GM04503 (cell line): ENCODE results near the gene CMC1.

Source experiments
- DNase-seq: peaks from one replicate; pipeline ENCODE4 v3.0.0-alpha.2; 2012; ENCODE audit warnings: low read depth

Gene CMC1

DNA sequence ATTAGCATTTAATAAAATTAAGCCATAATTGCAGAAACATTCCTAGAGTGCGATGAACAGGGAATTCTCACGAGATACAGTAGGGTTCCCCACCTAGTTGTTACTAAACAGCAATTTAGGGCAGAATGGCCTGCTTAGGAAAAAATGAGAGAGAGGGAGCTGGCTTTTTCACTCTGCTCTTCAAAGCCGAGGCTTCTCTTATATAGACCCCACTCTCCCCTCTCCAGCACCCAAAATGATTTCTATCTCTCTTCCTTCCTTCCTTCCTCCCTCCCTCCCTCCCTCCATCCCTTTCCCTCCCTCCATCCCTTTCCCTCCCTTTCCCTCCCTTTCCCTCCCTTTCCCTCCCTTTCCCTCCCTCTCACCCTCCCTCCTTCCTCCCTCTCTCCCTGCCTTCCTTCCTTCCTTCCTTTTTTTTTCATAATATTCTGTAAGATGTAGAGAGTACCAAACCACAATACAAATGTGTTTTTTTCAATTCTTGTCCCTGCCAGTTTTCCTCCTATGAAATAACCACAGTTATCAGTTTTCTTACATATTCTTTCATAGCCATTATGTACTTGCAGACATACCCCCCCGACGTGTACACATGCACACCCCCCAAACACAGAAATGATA is 59.0 kb downstream of the CMC1 start:
- no peak for DNase-seq

DNA sequence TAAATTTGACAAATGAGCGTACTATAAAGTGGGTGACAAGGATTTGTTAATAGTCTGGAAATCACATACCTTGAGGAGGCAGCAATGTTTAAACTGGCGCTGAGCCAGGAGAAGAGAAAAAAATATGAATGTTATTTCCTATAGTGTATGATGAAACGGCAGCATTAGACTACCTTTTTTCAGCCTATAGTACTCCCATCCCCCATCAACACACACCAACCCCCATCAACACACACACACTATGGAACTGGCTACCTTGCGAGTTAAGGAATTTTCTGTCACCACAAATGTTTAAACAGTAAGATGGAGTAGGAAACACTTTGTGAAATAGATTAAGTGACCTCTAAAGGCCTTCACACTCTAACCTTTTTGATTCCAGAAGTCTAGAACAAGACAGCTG is 60.3 kb downstream of the CMC1 start:
- DNase-seq = no peak

DNA sequence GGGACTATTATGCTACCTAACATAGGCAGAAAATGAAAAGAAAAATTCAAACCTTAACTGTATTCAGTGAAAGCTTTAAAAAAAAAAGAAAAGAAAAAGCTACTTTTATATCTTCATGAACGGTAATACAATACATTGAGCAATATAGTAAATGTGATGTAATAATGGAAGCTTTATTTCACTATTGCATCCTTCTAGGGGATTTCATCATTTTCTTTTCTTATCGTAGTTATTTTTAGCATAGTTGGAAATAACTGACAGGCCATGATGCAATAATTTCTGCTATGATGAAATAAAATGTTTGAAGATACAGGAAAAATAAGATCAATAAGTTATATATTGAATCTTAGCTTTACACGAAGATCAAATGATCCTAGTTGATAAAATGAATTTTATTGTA is 66.8 kb downstream of the CMC1 start:
- no peak for DNase-seq

DNA sequence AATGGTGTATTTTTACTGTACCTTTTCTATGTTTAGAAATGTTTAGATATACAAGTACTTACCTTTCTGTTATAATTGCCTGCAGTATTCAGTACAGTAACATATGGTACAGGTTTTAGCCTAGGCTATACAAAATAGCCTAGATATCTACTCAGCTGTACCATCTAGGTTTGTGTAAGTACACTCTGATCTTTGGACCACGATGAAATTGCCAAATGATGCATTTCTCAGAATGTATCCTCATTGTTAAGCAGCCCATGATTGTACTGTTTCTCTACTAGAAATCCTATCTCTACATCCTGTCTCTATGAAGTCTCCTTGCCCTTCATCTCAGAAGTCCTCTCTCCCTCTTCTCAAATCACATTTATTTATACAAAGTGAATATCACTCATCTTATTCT is 74.3 kb downstream of the CMC1 start:
- no peak for DNase-seq

DNA sequence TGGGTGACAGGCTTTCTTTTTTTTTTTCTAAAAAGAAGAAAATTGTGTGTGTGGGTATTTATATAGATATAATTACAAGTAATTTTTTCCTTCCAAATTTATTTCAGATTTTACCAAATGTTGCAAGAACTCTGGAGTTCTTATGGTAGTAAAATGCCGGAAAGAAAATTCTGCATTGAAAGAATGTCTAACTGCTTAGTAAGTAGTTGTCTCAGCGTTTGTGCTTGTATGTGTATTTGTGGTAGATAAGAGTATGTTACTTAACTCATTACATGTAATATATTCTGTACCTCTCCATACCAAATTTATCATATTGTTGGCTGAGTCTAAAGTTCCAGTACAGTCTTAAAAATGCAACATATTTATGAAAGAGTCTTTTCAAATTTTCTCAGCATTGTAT is 74.8 kb downstream of the CMC1 start:
- no peak for DNase-seq

DNA sequence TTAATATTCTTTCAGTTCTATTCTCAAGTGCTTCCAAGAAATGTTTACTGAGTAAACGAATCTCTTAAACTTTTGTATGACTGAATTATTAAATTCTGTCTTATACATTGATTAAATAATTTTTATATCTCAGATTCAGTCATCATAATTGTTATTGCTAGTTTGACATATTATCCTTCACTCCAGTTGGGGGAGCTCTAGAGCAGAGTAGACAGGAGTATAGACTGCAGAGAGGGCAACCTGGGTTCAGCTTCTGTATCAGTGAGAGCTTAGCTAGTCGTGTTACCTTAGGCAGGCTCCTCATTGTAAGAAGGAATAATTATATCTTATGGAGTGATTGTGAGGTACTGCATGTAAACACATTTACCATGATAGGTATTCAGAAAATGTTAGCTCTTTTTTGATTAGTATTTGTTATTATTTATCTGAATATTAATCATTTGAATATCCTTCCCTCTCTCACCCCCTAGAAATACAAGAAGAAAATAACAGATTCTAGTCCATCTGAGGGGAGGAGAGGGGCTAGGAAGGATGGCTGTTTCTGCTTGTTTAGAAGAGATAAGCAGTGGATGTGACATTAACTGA is 76.1 kb downstream of the CMC1 start:
- DNase-seq = no peak

DNA sequence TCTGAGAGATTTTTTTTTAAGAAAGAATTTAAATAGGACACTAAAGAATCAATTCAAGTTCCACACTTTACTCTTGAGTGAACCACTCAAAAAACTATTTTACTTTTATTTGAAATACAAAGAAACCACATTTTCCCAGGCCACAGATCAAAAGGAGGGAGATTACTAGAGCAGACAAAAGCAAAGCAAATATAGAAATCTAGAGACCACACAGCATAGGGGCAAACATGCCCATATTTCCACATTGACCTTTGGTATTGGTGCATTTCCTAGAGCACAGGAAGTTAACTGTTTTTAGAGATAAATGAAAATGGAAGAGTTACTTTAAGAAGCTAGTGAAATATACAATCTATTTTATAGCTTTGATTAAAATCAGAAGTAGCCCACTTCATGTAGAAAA is 79.6 kb downstream of the CMC1 start:
- DNase-seq = no peak

DNA sequence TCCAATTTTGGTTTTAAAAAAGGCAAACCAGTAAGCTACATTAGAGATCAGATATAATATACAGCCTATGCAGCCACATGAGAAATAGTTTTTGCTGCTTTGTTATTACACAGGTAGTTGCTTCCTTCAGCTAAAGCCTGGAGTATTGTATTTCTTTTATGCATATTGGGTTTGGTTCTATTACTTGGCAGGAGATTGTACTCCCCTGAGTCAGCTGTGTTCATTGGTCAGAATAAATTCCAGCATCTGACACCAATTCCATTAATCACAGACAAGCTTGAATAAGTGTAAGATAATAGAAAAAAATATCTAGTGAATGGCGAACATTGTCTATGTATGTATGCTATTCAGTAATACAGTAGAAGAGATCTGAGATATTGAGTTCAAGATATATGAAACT is 81.0 kb downstream of the CMC1 start:
- DNase-seq = no peak

DNA sequence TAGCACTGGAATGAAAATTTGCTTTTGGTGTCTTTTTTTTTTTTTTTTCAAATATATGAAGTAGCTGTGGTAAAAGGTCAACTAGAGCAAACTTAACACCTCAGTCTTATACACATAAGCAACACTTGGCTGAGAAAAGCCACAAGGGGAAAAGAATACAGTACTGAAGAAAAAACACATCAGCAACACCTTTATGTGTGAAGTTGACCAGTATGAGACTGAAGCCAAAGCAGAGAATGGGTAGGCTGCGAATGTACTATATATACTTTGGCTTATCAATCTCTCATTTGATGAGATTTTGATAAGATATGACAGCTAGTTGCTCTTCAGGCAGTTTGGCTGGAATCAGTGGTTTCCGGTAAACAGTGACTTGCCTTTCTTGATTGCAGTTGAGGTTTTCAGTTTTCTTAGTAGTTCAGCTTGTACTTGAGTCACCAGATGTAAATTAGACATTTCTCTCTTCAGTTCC is 85.1 kb downstream of the CMC1 start:
- no peak for DNase-seq

DNA sequence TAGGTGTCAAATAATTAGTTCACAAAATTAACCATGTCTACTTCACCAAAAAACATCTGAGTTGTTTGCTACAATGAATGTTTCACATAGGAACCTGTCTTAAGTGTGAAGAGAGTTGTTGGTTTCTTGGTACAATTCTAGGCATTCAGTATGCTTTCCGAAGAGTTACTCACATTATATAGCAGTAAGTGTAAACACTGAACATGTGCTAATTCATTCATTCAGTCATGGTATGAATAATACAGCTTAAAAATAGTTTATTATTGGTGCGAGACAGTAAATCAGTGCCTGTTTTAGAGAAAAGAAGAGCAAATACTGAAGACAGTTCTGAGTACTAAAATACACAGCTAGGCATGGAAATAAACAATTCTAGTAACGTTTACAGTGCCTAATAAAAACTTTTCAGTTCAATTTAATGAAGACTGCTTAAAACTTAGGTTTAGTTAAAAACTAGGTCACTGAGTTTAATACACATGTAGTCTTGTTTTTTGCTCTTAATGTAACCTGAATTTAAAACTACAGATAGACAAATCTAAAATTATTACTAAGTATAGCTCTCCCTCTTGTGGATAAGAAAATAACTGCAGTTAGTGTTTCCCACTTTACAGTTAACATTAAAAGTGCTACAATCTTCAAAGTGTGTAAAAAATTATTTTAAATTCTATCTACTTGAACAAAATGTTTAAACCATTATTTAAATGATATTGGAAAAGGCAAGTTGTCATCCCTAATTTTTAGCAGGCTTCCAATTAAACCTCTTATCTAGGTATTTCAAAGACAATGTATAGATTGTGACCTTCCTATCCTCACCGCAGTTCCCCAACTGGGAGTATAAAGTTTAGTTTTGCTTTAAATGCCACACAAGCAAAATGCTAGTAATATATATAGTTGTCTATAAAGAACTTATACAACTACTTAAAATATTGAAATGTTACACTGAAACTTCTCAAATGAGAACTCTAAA is 87.1 kb downstream of the CMC1 start:
- DNase-seq = no peak

DNA sequence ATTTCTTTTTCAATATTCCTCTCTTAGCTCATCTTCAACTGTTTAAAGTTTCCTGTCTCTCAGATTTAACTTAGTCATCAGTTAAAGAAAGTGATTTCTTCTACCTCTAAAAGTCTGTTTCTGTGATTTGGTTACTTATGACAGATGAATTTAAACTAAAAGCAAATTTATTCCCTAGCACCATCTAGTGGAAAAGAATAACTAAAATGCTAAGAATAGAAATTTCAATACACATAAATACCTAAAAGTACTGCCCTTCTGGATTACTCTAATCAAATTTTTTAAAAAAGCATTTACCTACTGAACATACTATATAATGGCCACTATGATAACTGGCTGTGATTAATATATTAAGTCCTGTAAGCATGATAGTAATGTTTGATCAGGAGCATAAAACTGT is 93.1 kb downstream of the CMC1 start:
- no peak for DNase-seq

DNA sequence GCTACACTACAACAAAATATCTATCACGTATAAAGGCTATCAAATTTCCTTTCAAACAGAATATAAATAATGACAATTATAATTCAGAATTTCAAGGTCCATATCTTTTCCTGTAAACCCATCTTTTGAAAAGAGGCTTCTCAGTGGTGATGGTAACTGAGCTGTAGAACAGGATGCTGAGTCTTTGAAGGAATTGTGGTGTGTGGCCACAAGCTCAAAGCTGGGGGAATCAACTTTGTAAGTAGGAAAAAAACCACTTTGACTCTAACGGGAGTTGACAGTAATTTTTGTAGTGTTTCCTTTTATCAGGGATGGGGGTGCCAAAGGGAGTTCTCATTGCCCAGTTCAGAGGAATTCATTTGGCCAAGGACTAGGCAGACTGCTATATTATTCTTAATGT is 93.8 kb downstream of the CMC1 start:
- DNase-seq = no peak

DNA sequence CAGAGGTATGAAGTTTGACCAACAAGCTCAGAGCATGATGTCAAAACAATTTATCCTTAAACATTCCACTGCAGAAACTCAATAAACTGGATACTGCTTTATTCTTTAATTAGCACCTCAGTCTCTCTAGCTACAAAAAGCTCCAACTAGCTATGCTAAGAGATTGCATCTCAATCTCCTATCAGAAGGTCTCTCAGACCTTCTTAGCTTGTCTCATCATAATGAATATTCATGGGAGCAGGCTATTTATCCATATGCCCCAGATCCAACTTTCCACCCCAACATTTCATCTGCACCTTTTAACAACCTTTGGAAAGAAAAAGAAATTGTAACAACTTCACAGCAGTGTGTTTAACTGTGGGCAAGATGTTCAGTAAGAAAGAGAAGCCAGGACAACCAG is 95.8 kb downstream of the CMC1 start:
- no peak for DNase-seq

DNA sequence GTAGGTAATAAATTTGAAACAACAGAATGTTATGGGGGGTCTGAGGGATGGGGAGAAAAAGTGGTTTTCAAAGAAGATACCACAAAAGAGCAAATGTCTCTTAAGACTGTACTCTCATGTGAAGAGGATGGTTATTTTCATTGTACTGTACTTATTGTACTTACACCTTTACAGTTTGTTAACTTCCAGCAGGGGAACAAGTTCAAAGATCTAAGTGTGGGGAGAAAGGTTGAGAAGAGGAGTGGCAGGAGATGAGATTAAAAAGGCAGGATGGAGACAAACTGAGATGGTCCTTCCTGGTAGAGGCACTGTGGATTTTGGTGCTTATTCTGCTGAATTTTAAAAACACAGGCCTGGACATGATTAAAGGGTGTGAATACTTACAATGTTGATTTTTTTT is 101.7 kb downstream of the CMC1 start:
- DNase-seq = no peak

DNA sequence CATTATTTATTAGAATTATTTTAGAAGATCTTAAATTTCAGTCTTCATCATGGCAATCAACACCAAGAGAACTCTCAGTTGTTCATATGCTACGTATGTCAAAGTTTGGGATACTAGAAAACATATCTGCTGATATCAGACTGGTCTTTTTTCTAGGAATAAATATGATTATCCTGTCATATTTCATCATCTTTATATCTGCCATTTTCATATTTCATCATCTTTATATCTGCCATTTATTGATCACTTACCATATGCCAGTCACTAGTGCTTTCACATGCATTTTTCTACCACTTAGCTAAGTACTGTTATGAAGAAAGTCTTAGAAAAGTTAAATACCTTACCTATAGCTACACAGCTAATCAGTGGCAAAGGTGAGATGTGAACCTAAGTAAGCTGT is 104.3 kb downstream of the CMC1 start:
- no peak for DNase-seq

DNA sequence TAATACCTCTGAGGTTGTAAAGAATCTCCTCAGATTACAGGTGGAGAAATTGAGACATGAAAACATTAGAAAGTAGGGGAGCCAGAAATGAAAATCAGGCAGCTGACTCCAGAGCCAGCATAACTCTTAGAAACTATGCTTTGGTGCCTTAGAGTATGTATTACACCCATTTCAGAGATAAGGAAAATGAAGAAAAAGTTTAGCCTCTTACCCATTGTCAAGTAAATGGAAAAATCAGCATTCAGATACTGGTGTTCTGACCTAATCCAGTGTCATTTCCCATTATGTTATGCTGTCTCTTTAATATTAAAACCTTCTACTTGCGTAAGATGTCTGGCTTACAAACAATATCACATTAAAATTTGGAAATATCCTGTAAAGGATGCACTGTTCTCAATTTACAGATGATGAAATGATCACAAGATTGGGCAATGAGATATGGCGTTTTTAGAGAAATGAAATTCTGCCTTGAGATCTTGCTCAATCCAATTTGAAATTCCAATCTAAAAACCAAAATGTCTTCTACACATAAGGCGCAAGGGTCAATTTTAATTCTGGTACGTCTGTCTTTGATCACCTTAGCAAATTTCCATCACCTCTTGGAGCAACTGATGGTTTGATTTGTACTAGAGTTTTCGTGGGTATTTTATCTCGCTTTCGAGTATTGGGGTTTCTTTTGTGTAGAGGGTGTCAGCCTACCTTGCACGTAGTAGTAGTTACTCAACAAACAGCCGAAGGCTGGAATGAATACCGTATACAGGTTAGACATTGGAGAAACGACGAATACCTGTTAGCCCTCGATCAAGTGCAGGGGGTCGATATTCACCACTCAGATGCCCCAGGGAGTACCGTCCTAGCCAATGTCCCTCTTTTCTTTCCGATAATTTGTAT is 106.2 kb downstream of the CMC1 start:
- peak; percentile 62 for DNase-seq

DNA sequence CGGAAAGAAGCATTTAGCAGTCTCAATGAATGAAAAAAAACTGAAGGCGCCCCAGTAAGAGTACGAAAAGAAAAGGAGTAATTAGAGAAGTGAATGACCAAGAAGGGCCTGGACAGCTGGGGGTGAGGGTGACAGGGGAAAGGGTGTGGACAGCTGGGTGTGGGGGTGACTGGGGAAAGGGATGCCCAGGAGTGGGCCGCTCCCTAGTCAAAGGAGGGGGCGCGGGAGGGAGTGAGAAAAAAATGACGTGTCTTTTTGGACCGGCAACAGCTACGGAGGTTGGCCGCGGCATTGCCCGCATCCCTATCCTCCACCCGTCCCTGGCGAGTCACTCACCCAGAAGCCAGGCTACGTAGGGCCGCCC is 106.8 kb downstream of the CMC1 start:
- peak; percentile 79 for DNase-seq

DNA sequence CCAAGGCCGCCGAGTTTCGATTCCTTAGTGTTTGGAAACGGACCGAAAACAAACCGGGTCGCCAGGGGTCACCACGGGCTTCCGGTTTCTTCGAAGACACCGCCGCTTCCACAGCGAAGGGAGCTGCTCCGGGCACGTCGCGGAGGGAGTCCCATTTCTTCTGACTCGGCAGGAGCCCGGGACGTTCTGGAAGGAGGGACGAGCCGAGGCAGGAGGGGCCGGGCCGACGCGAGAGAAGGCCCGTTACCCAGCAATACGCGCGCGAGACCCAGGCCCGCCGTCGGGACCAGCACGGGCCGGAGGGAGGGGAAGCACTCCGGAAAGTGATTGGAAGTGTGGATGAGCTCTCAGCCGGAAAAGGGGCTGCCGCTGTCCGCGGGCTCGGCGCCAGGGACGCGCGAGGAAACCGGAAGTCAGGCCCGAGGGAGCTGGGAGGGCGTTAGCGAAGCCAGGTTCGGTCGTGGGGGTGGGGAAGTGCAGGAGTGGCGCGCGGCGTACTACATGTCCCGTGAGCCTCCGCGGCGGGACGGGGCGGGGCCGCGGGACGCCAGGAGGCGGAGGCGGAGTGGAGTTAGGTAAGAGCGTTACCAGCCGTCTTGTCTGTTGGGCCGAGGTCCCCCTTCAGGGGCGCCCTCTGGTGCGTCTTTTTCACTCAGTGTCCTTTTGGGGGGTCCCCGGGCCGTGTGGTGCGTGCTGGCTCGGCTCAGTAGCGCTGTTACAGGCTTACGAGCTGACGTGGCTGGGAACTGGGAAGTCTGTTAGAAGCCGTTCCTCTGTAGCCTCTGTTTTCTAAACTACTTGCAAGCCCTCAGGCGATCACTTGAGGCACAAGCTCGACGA is 107.4 kb downstream of the CMC1 start, which contains the start of the genes AZI2 and ZCWPW2:
TSS of gene AZI2 (minus strand) at position 196 of the 840 bp plus-strand sequence. CDS start 8,207 bp downstream, outside the sequence.
TSS of gene ZCWPW2 (plus strand) at position 93 of the 840 bp plus-strand sequence. CDS start 64,348 bp downstream, outside the sequence.
- peak; percentile 68 for DNase-seq

DNA sequence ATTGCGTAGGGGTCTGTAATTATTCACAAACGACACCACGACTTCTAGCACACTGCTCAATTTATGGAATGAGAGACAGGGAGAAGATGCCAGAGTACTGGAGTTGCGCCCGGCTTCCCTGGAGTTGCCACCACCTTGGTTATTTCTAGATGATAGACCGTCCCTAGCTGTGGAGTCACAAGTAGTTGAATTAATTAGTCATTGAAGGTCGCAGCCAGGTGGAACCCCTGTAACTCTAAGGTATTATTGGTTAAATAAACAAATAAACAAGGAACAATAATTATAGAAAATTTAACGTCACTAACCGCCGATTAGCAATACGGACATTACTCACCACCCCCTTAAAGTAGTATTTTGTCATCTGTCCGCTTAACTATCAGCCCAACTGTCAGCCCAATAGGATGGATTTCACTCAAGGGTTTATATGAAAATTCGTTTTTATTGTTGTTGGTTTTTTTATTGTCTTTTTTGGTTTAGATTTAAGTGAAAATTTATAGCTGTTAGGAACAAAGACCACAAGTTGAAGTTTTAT is 108.1 kb downstream of the CMC1 start:
- DNase-seq = no peak
